NT2/D1 (cell line): ENCODE results near the gene IL17RE.
"Not testable (repeated sequence)": the region's sequence is repeated elsewhere in the genome, so short reads cannot be mapped to it uniquely, and the experiment has no call there.

ENCODE experiments used
- DNase-seq: peaks from one replicate; pipeline ENCODE4 v3.0.0-alpha.2; 2011; ENCODE audit warnings: low read depth, low spot score
- H3K27me3 ChIP-seq: 2 replicates; pipeline ENCODE4 v1.6.0; 2011; ENCODE audit warnings: mild to moderate bottlenecking; ENCODE audit not compliant: insufficient read length, insufficient read depth
- H3K36me3 ChIP-seq: 2 replicates; pipeline ENCODE4 v1.6.1; 2011; ENCODE audit warnings: mild to moderate bottlenecking, low read length, mixed read lengths; ENCODE audit not compliant: insufficient read depth, insufficient read length
- H3K4me1 ChIP-seq: 2 replicates; pipeline ENCODE4 v1.5.1; 2011; ENCODE audit not compliant: insufficient read depth, insufficient read length
- H3K4me3 ChIP-seq: 2 replicates; pipeline ENCODE4 v1.5.1; 2011; ENCODE audit warnings: low read depth; ENCODE audit not compliant: insufficient read length
- H3K9ac ChIP-seq: 2 replicates; pipeline ENCODE4 v1.6.0; 2011; ENCODE audit warnings: low read depth; ENCODE audit not compliant: insufficient read length
- H3K9me3 ChIP-seq: 2 replicates; pipeline ENCODE4 v1.5.1; 2011; ENCODE audit warnings: mild to moderate bottlenecking, low read length; ENCODE audit not compliant: insufficient read depth
- SUZ12 ChIP-seq: IDR thresholded peaks from 2 replicates; pipeline ENCODE4 v1.6.1; 2011; ENCODE audit not compliant: insufficient read length, insufficient read depth; ENCODE audit errors: extremely low read depth
- YY1 ChIP-seq: IDR thresholded peaks from 2 replicates; pipeline ENCODE4 v1.6.1; 2011; ENCODE audit not compliant: insufficient read length, insufficient read depth
- ZNF274 ChIP-seq: IDR thresholded peaks from 2 replicates; pipeline ENCODE4 v1.6.1; 2011; ENCODE audit warnings: mild to moderate bottlenecking, low read depth, low read length

Gene IL17RE, protein sequence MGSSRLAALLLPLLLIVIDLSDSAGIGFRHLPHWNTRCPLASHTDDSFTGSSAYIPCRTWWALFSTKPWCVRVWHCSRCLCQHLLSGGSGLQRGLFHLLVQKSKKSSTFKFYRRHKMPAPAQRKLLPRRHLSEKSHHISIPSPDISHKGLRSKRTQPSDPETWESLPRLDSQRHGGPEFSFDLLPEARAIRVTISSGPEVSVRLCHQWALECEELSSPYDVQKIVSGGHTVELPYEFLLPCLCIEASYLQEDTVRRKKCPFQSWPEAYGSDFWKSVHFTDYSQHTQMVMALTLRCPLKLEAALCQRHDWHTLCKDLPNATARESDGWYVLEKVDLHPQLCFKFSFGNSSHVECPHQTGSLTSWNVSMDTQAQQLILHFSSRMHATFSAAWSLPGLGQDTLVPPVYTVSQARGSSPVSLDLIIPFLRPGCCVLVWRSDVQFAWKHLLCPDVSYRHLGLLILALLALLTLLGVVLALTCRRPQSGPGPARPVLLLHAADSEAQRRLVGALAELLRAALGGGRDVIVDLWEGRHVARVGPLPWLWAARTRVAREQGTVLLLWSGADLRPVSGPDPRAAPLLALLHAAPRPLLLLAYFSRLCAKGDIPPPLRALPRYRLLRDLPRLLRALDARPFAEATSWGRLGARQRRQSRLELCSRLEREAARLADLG

DNA sequence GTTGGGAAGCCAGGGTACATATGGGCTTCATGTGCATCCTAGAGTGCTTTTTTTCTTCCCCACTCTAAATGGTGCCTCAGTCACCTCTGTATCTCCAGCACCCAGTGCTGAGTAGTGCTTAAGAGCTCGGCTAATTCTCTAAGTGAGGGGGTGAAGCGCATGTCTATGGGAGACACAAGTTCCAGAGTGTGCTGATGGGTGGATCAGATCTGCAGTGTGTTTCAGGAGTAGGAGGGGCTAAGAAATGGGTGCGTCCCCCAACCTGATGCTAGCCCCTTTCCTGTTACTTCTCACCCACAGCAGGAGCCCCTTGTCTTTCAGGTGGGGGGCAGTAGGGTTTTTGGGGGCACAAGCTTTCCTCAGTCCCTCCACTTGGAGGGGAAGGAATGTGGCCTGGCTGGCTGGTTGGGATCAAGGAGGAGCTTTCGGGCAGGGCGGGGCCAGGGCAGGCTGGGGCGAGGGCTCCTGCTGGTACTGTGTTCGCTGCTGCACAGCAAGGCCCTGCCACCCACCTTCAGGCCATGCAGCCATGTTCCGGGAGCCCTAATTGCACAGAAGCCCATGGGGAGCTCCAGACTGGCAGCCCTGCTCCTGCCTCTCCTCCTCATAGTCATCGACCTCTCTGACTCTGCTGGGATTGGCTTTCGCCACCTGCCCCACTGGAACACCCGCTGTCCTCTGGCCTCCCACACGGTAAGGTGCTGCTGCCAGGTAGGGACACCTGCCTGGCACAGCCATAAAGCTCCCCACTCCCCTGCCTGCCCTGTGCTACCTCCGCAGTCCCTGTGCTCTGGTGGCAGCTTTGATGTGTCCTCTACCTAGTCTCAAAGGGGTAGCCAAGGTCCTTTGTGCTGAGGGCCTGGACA lies at the start of gene IL17RE:
Gene IL17RE, plus strand, starts transcription at position 477 of the 866 bp plus-strand sequence. Its CDS starts 85 bp downstream, at position 562.
- Histone ChIP-seq H3K27me3 (no peaks in the 10 kb centered on the region), H3K9ac (no peak within 1 kb of the TSS), H3K4me1 (peaks cover 11% of the 10 kb centered on the region), H3K9me3 (no peaks in the 10 kb centered on the region), H3K36me3 (no peaks in the 10 kb centered on the region), H3K4me3 (no peak within 1 kb of the TSS)
- no peak for TF ChIP-seq ZNF274
- no peak for TF ChIP-seq SUZ12
- TF ChIP-seq YY1, result no peak
- DNase-seq, result no peak

DNA sequence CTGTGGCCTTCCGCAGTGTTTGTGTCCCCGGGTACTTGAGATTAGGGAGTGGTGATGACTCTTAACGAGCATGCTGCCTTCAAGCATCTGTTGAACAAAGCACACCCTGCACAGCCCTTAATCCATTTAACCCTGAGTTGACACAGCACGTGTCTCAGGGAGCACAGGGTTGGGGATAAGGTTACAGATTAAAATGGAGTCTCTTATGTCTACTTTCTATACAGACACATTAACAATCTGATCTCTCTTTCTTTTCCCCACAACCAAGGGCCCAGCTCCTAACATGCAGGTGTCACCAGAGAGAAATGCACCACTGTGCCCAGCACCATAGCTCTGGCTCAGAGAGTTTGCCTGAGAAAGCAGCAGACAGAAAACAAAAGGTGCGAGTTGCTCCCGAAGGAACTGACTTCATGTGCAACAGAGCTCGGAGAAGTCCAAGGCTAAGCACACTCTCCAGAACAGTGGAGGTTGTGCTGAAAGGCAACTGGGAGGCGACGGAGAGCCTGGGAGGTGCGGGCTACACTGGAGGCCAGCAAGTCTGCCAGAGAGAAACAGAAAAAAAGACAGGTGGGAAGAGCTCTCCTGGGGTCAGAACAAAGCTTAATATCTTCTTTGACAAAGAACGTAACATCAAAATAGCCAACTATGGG lies 48.2 kb upstream of the IL17RE start:
- not testable (repeated sequence) for H3K4me3 ChIP-seq, DNase-seq, H3K36me3 ChIP-seq, H3K9me3 ChIP-seq, H3K9ac ChIP-seq, H3K27me3 ChIP-seq, H3K4me1 ChIP-seq

DNA sequence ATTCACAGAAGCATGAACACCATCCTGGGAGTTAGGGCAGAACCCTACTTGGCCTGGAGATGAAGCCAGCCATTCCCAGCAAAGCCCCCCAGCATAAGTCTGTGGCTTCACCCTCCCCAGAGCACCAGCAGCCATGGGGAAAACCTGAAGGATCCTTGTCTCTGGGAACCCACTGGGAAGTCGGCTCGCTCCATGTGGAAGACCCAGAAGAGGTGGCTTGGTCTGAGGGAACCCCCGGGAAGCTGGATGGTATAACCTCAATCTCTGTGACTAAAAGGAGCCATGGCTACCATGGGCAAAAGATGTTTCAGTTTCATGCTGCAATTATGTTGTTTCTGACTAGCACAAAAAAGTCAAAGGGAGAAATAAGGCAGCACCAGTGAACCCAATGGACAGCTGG lies 47.1 kb upstream of the IL17RE start:
- Histone ChIP-seq H3K9ac (no peak overlapping the region), H3K27me3 (no peaks in the 10 kb centered on the region), H3K9me3 (no peaks in the 10 kb centered on the region), H3K4me1 (peaks cover 12% of the 10 kb centered on the region), H3K36me3 (no peaks in the 10 kb centered on the region), H3K4me3 (no peak overlapping the region)
- TF ChIP-seq ZNF274, result no peak
- no peak for TF ChIP-seq YY1
- no peak for TF ChIP-seq SUZ12
- DNase-seq, result no peak

DNA sequence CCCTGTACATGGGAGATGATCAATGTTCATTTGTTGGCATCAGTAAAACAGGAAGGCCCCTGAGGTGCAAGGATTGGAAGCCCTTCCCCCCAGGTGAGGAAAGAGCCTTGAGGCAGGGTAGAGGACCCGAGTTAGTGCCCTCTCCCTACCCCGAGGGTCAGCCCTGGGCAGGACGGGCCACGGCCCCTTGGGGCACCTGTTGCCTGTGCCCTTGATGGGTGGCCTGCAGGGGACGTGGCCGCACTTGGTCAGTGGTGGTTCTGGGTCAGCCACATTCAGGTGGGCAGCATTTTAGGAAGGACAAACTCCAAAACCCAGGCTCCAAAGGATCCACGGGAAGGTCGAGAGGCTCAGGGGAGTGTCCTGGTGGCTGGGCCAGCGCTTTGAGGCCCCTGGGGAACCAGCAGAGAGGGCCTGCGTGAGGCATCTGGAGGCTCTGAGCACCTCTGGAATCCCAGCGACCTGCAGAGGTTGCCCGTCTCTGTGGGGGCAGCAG lies 43.1 kb upstream of the IL17RE start:
- Histone ChIP-seq H3K36me3 (no peaks in the 10 kb centered on the region), H3K4me1 (peaks cover 30% of the 10 kb centered on the region), H3K9ac (no peak overlapping the region), H3K9me3 (no peaks in the 10 kb centered on the region), H3K4me3 (no peak overlapping the region), H3K27me3 (no peaks in the 10 kb centered on the region)
- no peak for DNase-seq
- TF ChIP-seq YY1 (no peak), ZNF274 (no peak), SUZ12 (no peak)

DNA sequence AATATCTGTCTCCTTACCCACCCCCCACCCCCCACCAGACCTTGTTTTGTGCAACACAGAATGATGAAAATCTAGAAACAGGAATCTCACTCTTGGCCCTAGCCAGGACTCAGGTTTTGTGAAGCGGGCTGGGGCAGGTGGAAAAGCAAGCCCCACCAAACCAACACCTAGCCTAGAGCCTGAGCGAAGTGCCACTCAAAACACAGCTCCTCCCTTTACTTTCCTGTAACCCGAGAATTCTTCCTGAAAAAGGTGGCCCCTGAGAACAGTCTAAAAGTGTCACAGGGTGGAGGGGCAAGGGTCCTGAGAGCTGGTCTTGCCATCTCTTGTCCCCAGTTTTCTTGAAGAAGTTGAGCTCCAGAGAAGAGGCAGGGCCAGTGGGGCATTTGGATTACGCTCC lies 41.4 kb upstream of the IL17RE start:
- Histone ChIP-seq H3K9ac (no peak overlapping the region), H3K9me3 (no peaks in the 10 kb centered on the region), H3K4me1 (peaks cover 31% of the 10 kb centered on the region), H3K4me3 (no peak overlapping the region), H3K36me3 (no peaks in the 10 kb centered on the region), H3K27me3 (no peaks in the 10 kb centered on the region)
- no peak for DNase-seq
- TF ChIP-seq YY1 (no peak), SUZ12 (no peak), ZNF274 (no peak)

DNA sequence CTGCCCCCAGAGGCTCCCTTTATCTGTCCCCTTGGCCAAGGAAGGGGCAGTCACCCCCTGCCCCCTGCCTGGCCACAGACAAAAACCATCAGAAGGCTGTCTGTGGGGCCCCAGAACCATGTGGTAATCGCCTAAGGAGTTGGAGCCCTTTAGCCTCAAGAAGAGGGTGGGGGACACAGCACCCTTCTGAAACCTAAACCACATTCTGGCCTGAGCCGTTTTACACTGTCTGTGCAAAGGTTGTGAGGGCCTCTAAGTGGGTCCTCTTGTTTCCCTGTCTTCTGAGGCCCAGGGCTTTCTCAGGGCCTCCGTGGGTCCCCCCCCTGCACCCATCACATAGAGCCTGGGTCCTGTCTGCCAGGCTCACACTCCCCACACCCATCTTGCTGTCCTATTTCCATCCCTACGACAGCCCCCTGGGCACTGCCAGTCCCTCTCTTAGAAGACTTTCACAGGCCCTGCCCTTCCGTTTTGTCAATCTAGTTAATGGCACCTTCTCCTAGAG lies 41.0 kb upstream of the IL17RE start:
- Histone ChIP-seq H3K36me3 (no peaks in the 10 kb centered on the region), H3K9ac (no peak overlapping the region), H3K4me1 (peaks cover 27% of the 10 kb centered on the region), H3K27me3 (no peaks in the 10 kb centered on the region), H3K4me3 (no peak overlapping the region), H3K9me3 (no peaks in the 10 kb centered on the region)
- DNase-seq, result no peak
- no peak for TF ChIP-seq YY1
- TF ChIP-seq SUZ12, result no peak
- no peak for TF ChIP-seq ZNF274
